Calu3 (cell line): ENCODE results near the gene MAML3. TPM values are rescaled to one million over a fixed set of nuclear protein-coding genes. Genes with fewer than 3 reads are reported as not detected.

Experiments used
- BruUV-seq: library from RNA; stranded (reverse); fragments of 400-500 nt; replicated peaks from 2 replicates; lab custom pipeline; 2021; lab: Mats Ljungman, UMichigan
- CTCF ChIA-PET: fragments of 300-600 bp; sonication (Branson Sonifier 250); formaldehyde crosslinking; loops from one replicate; lab custom pipeline; 2022; ENCODE audit warnings: antibody characterized with exemption; lab: Charles Lee
- DNase-seq: peaks from one replicate; pipeline ENCODE4 v3.0.0; 2022
- H3K27ac Mint-ChIP-seq: one replicate; pipeline ENCODE4 v1.8.0; 2022; ENCODE audit warnings: mixed read lengths; ENCODE audit not compliant: unreplicated experiment
- H3K27me3 Mint-ChIP-seq: one replicate; pipeline ENCODE4 v1.8.0; 2022; ENCODE audit warnings: mixed read lengths; ENCODE audit not compliant: unreplicated experiment
- H3K36me3 Mint-ChIP-seq: one replicate; pipeline ENCODE4 v1.8.0; 2022; ENCODE audit warnings: mild to moderate bottlenecking, moderate library complexity, mixed read lengths; ENCODE audit not compliant: insufficient read depth, unreplicated experiment
- H3K4me1 Mint-ChIP-seq: one replicate; pipeline ENCODE4 v1.8.0; 2022; ENCODE audit warnings: mild to moderate bottlenecking, low read depth, mixed read lengths; ENCODE audit not compliant: unreplicated experiment
- H3K4me3 Mint-ChIP-seq: one replicate; pipeline ENCODE4 v1.8.0; 2022; ENCODE audit warnings: mild to moderate bottlenecking, low read depth, moderate library complexity, mixed read lengths; ENCODE audit not compliant: unreplicated experiment
- H3K9me3 Mint-ChIP-seq: one replicate; pipeline ENCODE4 v1.8.0; 2022; ENCODE audit warnings: low read depth, mixed read lengths; ENCODE audit not compliant: unreplicated experiment
- intact Hi-C: fragments of 100-400 bp; cut with micrococcal nuclease; formaldehyde crosslinking; loops from one replicate; pipeline ENCODE4 v1.10.0; 2022; ENCODE audit not compliant: unreplicated experiment
- total RNA-seq: library from RNA; stranded (reverse); gene quantifications from 2 replicates; pipeline ENCODE4 v1.2.3, GENCODE V29; 2022
- TF ChIP-seq, protein P1 (sequence below): fragments of 200-600 bp; IDR thresholded peaks from one replicate; pipeline ENCODE4 v1.8.0; 2022; ENCODE audit warnings: antibody characterized with exemption; ENCODE audit not compliant: unreplicated experiment

MAML3 gene
- total RNA-seq, 1 experiment from 2014 or later: 4.0 TPM

- DNase-seq: no peak
- CTCF ChIA-PET: interaction anchor here (0.6 kb wide), 1 partner anchor 317 kb away, joined by 4 read pairs; no protein-coding TSS in a partner anchor
- Mint-ChIP-seq H3K4me3 (no peak overlapping the region), H3K4me1 (peaks cover 17% of the 10 kb centered on the region), H3K27me3 (no peaks in the 10 kb centered on the region), H3K36me3 (peaks cover 8% of the 10 kb centered on the region), H3K27ac (no peak overlapping the region), H3K9me3 (peaks cover 2% of the 10 kb centered on the region)
- no TSS peak for BruUV-seq
- intact Hi-C loops: no loop called here
- TF ChIP-seq, protein P1, sequence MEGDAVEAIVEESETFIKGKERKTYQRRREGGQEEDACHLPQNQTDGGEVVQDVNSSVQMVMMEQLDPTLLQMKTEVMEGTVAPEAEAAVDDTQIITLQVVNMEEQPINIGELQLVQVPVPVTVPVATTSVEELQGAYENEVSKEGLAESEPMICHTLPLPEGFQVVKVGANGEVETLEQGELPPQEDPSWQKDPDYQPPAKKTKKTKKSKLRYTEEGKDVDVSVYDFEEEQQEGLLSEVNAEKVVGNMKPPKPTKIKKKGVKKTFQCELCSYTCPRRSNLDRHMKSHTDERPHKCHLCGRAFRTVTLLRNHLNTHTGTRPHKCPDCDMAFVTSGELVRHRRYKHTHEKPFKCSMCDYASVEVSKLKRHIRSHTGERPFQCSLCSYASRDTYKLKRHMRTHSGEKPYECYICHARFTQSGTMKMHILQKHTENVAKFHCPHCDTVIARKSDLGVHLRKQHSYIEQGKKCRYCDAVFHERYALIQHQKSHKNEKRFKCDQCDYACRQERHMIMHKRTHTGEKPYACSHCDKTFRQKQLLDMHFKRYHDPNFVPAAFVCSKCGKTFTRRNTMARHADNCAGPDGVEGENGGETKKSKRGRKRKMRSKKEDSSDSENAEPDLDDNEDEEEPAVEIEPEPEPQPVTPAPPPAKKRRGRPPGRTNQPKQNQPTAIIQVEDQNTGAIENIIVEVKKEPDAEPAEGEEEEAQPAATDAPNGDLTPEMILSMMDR: no peak
Measured at GRCh38 chr4:139978692-139979091, 175.3 kb downstream of the MAML3 start.

- H3K36me3 Mint-ChIP-seq: peaks cover 8% of the 10 kb centered on the region
- H3K27ac Mint-ChIP-seq: no peak overlapping the region
- no peak overlapping the region for H3K4me3 Mint-ChIP-seq
- peaks cover 2% of the 10 kb centered on the region for H3K9me3 Mint-ChIP-seq
- TF ChIP-seq, protein P1: no peak
- no peak for DNase-seq
- peaks cover 17% of the 10 kb centered on the region for H3K4me1 Mint-ChIP-seq
- no TSS peak for BruUV-seq
- intact Hi-C loops: no loop called here
- no peaks in the 10 kb centered on the region for H3K27me3 Mint-ChIP-seq
- CTCF ChIA-PET: no interaction called here
Measured at GRCh38 chr4:139977838-139978609, 176.0 kb downstream of the MAML3 start.

GRCh38 chr4:139975830-139976272 lies 178.1 kb downstream of the MAML3 start:
- H3K27me3 Mint-ChIP-seq: no peaks in the 10 kb centered on the region
- TF ChIP-seq, protein P1: no peak
- intact Hi-C loops: no loop called here
- H3K4me1 Mint-ChIP-seq: peaks cover 17% of the 10 kb centered on the region
- DNase-seq: peak; percentile 22
- H3K9me3 Mint-ChIP-seq: no peaks in the 10 kb centered on the region
- BruUV-seq: no TSS peak
- CTCF ChIA-PET: interaction anchor here (0.8 kb wide), 1 partner anchor 312 kb away, joined by 3 read pairs; no protein-coding TSS in a partner anchor
- peaks cover 8% of the 10 kb centered on the region for H3K36me3 Mint-ChIP-seq
- H3K4me3 Mint-ChIP-seq: no peak overlapping the region
- peak overlapping the region; percentile 80 for H3K27ac Mint-ChIP-seq

DNA sequence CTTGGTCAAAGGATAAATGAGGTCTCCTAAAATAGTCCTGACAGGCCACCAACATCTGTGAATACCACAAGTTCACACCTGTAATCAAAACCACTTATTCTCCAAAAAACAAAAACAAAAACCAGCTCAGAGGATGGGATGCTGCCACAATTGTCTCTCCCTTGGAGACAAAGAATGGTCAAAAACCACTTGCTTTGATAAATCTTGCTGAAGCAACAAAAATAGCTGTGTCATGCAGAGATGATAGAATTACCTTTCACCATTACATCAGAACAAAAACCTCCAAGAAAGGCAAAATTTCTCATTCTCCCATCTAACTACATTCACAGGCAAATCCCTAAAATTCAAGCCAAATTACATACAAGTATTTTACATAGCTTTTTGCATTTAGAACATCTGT lies 180.4 kb downstream of the MAML3 start:
- CTCF ChIA-PET: interaction anchor here (0.5 kb wide), 1 partner anchor 364 kb away, joined by 3 read pairs; no protein-coding TSS in a partner anchor
- TF ChIP-seq, protein P1: no peak
- Mint-ChIP-seq H3K9me3 (no peaks in the 10 kb centered on the region), H3K36me3 (peaks cover 8% of the 10 kb centered on the region), H3K4me1 (peaks cover 17% of the 10 kb centered on the region), H3K27ac (no peak overlapping the region), H3K4me3 (no peak overlapping the region), H3K27me3 (no peaks in the 10 kb centered on the region)
- intact Hi-C loops: no loop called here
- BruUV-seq: no TSS peak
- no peak for DNase-seq
